ENCODE results near the gene FBXO3.

DNA sequence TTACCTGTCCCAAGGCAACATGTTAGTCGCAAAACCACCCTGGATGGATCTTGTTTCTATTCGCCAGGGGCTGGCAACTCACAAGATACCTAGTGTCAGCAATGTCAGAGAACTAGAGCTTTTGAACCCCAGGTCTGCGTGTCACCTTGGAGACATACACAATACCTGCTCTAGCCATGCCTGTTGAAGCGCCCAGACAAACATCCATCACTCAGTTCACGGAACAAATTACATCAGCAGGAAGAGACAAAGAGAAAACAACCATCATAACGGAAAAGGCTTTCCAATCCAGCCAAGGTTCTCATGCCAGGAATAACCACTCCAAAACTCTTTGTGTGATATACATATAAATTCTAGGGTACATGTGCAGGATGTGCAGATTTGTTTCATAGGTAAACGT lies 40.3 kb downstream of the FBXO3 start:
- TF ChIP-seq, protein P1, sequence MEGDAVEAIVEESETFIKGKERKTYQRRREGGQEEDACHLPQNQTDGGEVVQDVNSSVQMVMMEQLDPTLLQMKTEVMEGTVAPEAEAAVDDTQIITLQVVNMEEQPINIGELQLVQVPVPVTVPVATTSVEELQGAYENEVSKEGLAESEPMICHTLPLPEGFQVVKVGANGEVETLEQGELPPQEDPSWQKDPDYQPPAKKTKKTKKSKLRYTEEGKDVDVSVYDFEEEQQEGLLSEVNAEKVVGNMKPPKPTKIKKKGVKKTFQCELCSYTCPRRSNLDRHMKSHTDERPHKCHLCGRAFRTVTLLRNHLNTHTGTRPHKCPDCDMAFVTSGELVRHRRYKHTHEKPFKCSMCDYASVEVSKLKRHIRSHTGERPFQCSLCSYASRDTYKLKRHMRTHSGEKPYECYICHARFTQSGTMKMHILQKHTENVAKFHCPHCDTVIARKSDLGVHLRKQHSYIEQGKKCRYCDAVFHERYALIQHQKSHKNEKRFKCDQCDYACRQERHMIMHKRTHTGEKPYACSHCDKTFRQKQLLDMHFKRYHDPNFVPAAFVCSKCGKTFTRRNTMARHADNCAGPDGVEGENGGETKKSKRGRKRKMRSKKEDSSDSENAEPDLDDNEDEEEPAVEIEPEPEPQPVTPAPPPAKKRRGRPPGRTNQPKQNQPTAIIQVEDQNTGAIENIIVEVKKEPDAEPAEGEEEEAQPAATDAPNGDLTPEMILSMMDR (conservative IDR thresholded peaks at IDR 0.05), result no peak
- no peak for TF ChIP-seq EZH2 (IDR thresholded peaks at IDR 0.05; ENCODE audit: low read depth)
